Measurements from ENCODE around the gene IL36A. TPM values are rescaled to one million over a fixed set of nuclear protein-coding genes. Genes with fewer than 3 reads are reported as not detected.

IL36A gene
- polyA plus RNA-seq, 4 donors = not detected

DNA sequence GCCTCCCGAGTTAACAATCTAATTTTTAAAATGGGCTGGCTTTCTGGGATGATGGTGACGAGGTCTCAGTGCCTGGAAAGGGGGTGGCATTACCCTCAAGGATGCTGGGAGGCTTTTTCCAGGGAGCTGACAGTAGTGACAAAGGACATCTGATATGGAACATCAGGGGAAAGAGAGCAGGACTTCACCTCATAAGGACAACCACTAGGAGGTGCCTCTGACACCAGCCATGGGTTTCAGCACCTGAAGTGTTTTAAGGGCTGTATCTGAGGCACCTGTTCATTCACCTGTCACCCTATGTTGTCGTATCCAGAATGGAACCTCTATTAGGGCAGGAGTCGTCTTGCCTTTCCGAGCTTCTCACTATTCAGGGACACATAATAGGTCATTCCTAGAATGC lies 36.6 kb downstream of the IL36A start:
- no peak for DNase-seq (ENCODE audit: low read depth in 4 of 4, low spot score in 2 of 4)

DNA sequence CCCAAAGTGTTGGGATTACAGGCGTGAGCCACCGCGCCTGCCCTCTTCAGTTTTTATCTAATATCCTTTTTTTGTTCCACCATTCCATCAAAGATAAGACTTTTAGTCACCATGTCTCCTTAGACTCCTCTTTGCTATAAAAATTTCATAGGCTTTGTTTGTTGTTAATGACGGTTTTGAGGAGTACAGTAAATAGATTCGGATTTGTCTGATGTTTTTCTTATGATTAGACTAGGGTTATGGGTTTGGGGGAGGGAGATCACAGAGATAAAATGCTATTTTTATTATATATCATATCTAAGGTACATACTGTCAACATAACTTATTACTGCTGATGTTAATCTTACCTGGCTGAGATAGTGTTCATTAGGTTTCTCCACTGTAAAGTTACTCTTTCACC lies 41.2 kb downstream of the IL36A start:
- no peak for DNase-seq (ENCODE audit: low read depth in 4 of 4, low spot score in 2 of 4)

- no peak for DNase-seq (ENCODE audit: low read depth in 4 of 4, low spot score in 2 of 4)
These were observed 45.9 kb downstream of the IL36A start for GRCh38 chr2:113050921-113051895.

- DNase-seq (ENCODE audit: low read depth in 4 of 4, low spot score in 2 of 4) = no peak
These were observed 47.2 kb downstream of the IL36A start, which contains the start of gene IL36B for GRCh38 chr2:113052396-113052917. IL36B (minus strand) TSS chr2:113052867.

DNA sequence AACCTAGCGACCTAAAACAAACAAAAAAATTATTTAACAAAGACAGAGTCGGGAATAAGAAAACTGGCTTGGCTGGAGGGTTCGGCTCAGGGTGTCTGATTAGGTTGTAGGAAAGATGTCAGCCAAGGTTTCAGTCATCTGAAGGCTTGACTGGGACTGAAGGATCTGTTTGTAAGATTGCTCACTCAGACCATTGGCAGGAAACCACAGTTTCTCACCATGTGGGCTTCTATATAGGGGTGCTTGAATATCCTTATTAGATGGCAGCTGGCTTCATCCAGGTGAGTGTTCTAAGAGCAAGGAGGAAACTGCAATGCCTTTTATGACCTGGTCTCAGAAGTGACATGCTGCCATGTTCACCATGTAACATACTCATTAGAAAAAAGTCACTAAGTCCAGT lies 48.4 kb downstream of the IL36A start:
- DNase-seq (ENCODE audit: low read depth in 4 of 4, low spot score in 2 of 4) = no peak

GRCh38 chr2:113054066-113054465 lies 48.8 kb downstream of the IL36A start:
- no peak for DNase-seq (ENCODE audit: low read depth in 4 of 4, low spot score in 2 of 4)

DNA sequence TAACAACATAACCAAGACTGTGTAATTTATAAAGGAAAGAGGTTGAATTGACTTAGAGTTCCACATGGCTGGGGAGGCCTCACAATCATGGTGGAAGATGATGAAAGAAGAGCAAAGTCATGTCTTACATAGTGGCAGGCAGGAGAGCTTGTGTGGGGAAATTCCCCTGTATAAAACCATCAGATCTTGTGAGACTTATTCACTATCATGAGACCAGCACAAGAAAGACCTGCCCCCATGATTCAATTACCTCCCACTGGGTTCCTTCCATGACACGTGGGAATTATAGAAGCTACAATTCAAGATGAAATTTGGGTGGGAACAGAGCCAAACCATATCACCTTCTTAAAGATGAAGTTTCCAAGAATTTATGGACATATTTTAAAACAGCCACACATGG lies 51.3 kb downstream of the IL36A start:
- no peak for DNase-seq (ENCODE audit: low read depth in 4 of 4, low spot score in 2 of 4)

GRCh38 chr2:113057117-113057516 lies 51.9 kb downstream of the IL36A start:
- DNase-seq (ENCODE audit: low read depth in 4 of 4, low spot score in 2 of 4) = no peak

Other genes with a start within 250 kb of the IL36A start
- 10 to 100 TPM; 12.5 to 15.4 (median 13.8) TPM for gene CKAP2L, start 240.8 kb upstream of the IL36A start, polyA plus RNA-seq (ENCODE audit: insufficient read length in 4 of 4)
- under 1 TPM in 3 of 4 donors, not detected in 1; 0.08 to 0.14 (median 0.13) TPM for gene IL1A, start 221.0 kb upstream of the IL36A start, polyA plus RNA-seq (ENCODE audit: insufficient read length in 4 of 4)
- gene IL1B, start 168.7 kb upstream of the IL36A start, polyA plus RNA-seq (ENCODE audit: insufficient read length in 4 of 4) = 1 to 10 TPM in 1 of 4 donors, under 1 TPM in 3; 0.35 to 3.1 (median 0.60) TPM
- under 1 TPM in 1 of 4 donors, not detected in 3; 0.13 TPM for gene IL37, start 94.3 kb upstream of the IL36A start, polyA plus RNA-seq (ENCODE audit: insufficient read length in 4 of 4)
- under 1 TPM in 2 of 4 donors, not detected in 2; 0.21 to 0.25 TPM for gene IL36G, start 27.5 kb upstream of the IL36A start, polyA plus RNA-seq (ENCODE audit: insufficient read length in 4 of 4)
- gene IL36B, start 47.4 kb downstream of the IL36A start, polyA plus RNA-seq (ENCODE audit: insufficient read length in 4 of 4) = not detected
- not detected for gene IL36RN, start 53.7 kb downstream of the IL36A start, polyA plus RNA-seq (ENCODE audit: insufficient read length in 4 of 4)
- not detected for gene IL1F10, start 62.5 kb downstream of the IL36A start, polyA plus RNA-seq (ENCODE audit: insufficient read length in 4 of 4)
- 1 to 10 TPM in 3 of 4 donors, under 1 TPM in 1; 0.83 to 5.1 (median 3.1) TPM for gene IL1RN, start 122.1 kb downstream of the IL36A start, polyA plus RNA-seq (ENCODE audit: insufficient read length in 4 of 4)
- gene PSD4, start 168.5 kb downstream of the IL36A start, polyA plus RNA-seq (ENCODE audit: insufficient read length in 4 of 4) = 10 to 100 TPM in 3 of 4 donors, 1 to 10 TPM in 1; 9.1 to 17.1 (median 10.7) TPM